Ishikawa (cell line): ENCODE data around the gene COG5.

Experiments
- EGR1 ChIP-seq: IDR thresholded peaks from 2 replicates; pipeline ENCODE4 v1.6.1; 2012
- RAD21 ChIP-seq: IDR thresholded peaks from 2 replicates; pipeline ENCODE4 v1.6.1; 2012; ENCODE audit warnings: low read depth
- YY1 ChIP-seq: IDR thresholded peaks from 2 replicates; pipeline ENCODE4 v1.6.1; 2012; ENCODE audit warnings: low read depth

GRCh38 chr7:107207459-107207858 is 356.3 kb downstream of the COG5 start:
- TF ChIP-seq YY1 (no peak), RAD21 (no peak), EGR1 (no peak)
